SK-N-SH (cell line): Measurements from ENCODE around the gene ROS1. TPM values are rescaled to one million over a fixed set of nuclear protein-coding genes. Genes with fewer than 3 reads are reported as not detected.

Experiments
- CTCF ChIA-PET: fragments of 300-600, 350-600 bp; formaldehyde crosslinking; extraction: SDS; loops from one replicate; lab custom pipeline; 2021; lab: Yijun Ruan, JAX
- POLR2A ChIA-PET: fragments of 350-600 bp; sonication (Branson Sonifier 250); formaldehyde crosslinking; extraction: SDS; loops from one replicate; lab custom pipeline; 2020; ENCODE audit warnings: antibody characterized with exemption, inconsistent platforms; lab: Yijun Ruan, JAX
- DNase-seq: peaks from one replicate; pipeline ENCODE4 v3.0.0; 2012
- H2AFZ ChIP-seq: fragments of 200-600 bp; sonication (generic); 2 replicates; pipeline ENCODE4 v1.8.1; 2016; ENCODE audit warnings: antibody characterized with exemption, mild to moderate bottlenecking, low read depth
- H3F3A ChIP-seq: fragments of 200-600 bp; sonication (generic); replicated peaks from 2 replicates; pipeline ENCODE3; 2016; ENCODE audit warnings: antibody characterized with exemption, mild to moderate bottlenecking; ENCODE audit not compliant: insufficient read depth
- H3K27ac ChIP-seq, 2 experiments: fragments of 200-500 bp in 1 of 2; fragments of 200-600 bp in 1 of 2; sonication (Bioruptor generic) in 1 of 2; sonication (generic), shearing (Covaris generic) in 1 of 2; 2 replicates each; pipeline versions ENCODE4 v1.5.1 to v1.6.1; 2014 to 2016; ENCODE audit warnings: low read depth in 2 of 2, inconsistent platforms in 1 of 2, low read length in 1 of 2, mild to moderate bottlenecking in 1 of 2, mixed read lengths in 1 of 2
- H3K27me3 ChIP-seq: fragments of 200-600 bp; sonication (generic), shearing (Covaris generic); 2 replicates; pipeline ENCODE4 v1.6.1; 2016; ENCODE audit warnings: mixed run types; ENCODE audit not compliant: insufficient read depth
- H3K36me3 ChIP-seq, 2 experiments: fragments of 200-500 bp in 1 of 2; fragments of 200-600 bp in 1 of 2; sonication (Bioruptor generic) in 1 of 2; sonication (generic) in 1 of 2; replicated peaks in 1 of 2; 2 replicates each; pipeline versions ENCODE3 to v1.5.1; 2014 to 2016; ENCODE audit warnings: low read length in 1 of 2, mild to moderate bottlenecking in 1 of 2; ENCODE audit not compliant: insufficient read depth in 2 of 2, control insufficient read depth in 1 of 2
- H3K4me1 ChIP-seq, 2 experiments: fragments of 200-500 bp in 1 of 2; fragments of 200-600 bp in 1 of 2; sonication (Bioruptor generic) in 1 of 2; sonication (generic), shearing (Covaris generic) in 1 of 2; 2 replicates each; pipeline versions ENCODE4 v1.5.1 to v1.6.1; 2014 to 2016; ENCODE audit warnings: low read depth in 1 of 2, low read length in 1 of 2, mixed run types in 1 of 2; ENCODE audit not compliant: insufficient read depth in 2 of 2, control insufficient read depth in 1 of 2
- H3K4me2 ChIP-seq: fragments of 200-600 bp; sonication (generic), shearing (Covaris generic); 2 replicates; pipeline ENCODE4 v1.6.1; 2017; ENCODE audit warnings: mixed run types
- H3K4me3 ChIP-seq, 2 experiments: fragments of 200-500 bp in 1 of 2; fragments of 200-600 bp in 1 of 2; sonication (Bioruptor generic) in 1 of 2; sonication (generic), shearing (Covaris generic) in 1 of 2; 2 replicates each; pipeline versions ENCODE4 v1.5.1 to v1.8.1; 2014 to 2016; ENCODE audit warnings: low read depth in 2 of 2, inconsistent platforms in 1 of 2, low read length in 1 of 2, mild to moderate bottlenecking in 1 of 2, mixed read lengths in 1 of 2, moderate library complexity in 1 of 2
- H3K79me2 ChIP-seq: fragments of 200-600 bp; sonication (generic); 2 replicates; pipeline ENCODE4 v1.8.1; 2017; ENCODE audit warnings: mild to moderate bottlenecking; ENCODE audit not compliant: insufficient read depth
- H3K9ac ChIP-seq: fragments of 200-600 bp; sonication (generic); 2 replicates; pipeline ENCODE4 v1.6.1; 2017; ENCODE audit warnings: mixed run types
- H3K9me2 ChIP-seq: fragments of 200-600 bp; sonication (generic); 2 replicates; pipeline ENCODE4 v1.6.1; 2017; ENCODE audit warnings: mixed run types
- H3K9me3 ChIP-seq: fragments of 200-600 bp; sonication (generic); 2 replicates; pipeline ENCODE4 v1.6.1; 2017; ENCODE audit warnings: mixed run types, mild to moderate bottlenecking, moderate library complexity
- H4K20me1 ChIP-seq: fragments of 200-600 bp; sonication (generic); 2 replicates; pipeline ENCODE4 v1.6.1; 2017; ENCODE audit warnings: mild to moderate bottlenecking, mixed run types; ENCODE audit not compliant: insufficient read depth
- CTCF ChIP-seq: fragments of 200-600 bp; sonication (generic); IDR thresholded peaks from 2 replicates; pipeline ENCODE4 v1.6.1; 2017; ENCODE audit warnings: antibody characterized with exemption, mild to moderate bottlenecking, moderate library complexity
- EP300 ChIP-seq, 2 experiments: IDR thresholded peaks; 2 replicates each; pipeline versions ENCODE4 v1.4.0 to v1.6.1; 2012; ENCODE audit warnings: borderline replicate concordance in 1 of 2, low read depth in 1 of 2, low read length in 1 of 2
- EZH2phosphoT487 ChIP-seq: fragments of 200-600 bp; sonication (generic); IDR thresholded peaks from 2 replicates; pipeline ENCODE4 v1.6.1; 2017; ENCODE audit warnings: low read depth, mixed run types, mild to moderate bottlenecking, antibody characterized with exemption, moderate library complexity, borderline replicate concordance
- FOSL2 ChIP-seq: IDR thresholded peaks from 2 replicates; pipeline ENCODE4 v1.4.0; 2012; ENCODE audit warnings: low read depth, mild to moderate bottlenecking, moderate library complexity, borderline replicate concordance
- FOXM1 ChIP-seq: IDR thresholded peaks from 2 replicates; pipeline ENCODE4 v1.4.0; 2012; ENCODE audit warnings: low read depth, mild to moderate bottlenecking
- GATA2 ChIP-seq: sonication (generic); formaldehyde crosslinking; IDR thresholded peaks from 2 replicates; pipeline ENCODE4 v1.5.0; 2020; ENCODE audit warnings: mild to moderate bottlenecking, missing genetic modification reagents
- IRF3 ChIP-seq: fragments of 150-350 bp; IDR thresholded peaks from 2 replicates; pipeline ENCODE4 v1.6.1; 2016; ENCODE audit warnings: mild to moderate bottlenecking, low read depth, low read length
- JUND ChIP-seq: IDR thresholded peaks from 2 replicates; pipeline ENCODE4 v1.4.0; 2012
- REST ChIP-seq: IDR thresholded peaks from 2 replicates; pipeline ENCODE4 v1.6.1; 2012; ENCODE audit warnings: mild to moderate bottlenecking, low read depth, low read length, moderate library complexity
- RXRA ChIP-seq: IDR thresholded peaks from 2 replicates; pipeline ENCODE4 v1.4.0; 2012; ENCODE audit warnings: low read depth, mild to moderate bottlenecking, borderline replicate concordance
- SIN3A ChIP-seq: IDR thresholded peaks from 2 replicates; pipeline ENCODE4 v1.6.1; 2012; ENCODE audit warnings: low read depth, mild to moderate bottlenecking, low read length, moderate library complexity, borderline replicate concordance
- SMC3 ChIP-seq: IDR thresholded peaks from 2 replicates; pipeline ENCODE4 v1.6.1; 2012; ENCODE audit warnings: low read depth, low read length, improper control_type of control experiment
- TEAD4 ChIP-seq: IDR thresholded peaks from 2 replicates; pipeline ENCODE4 v1.4.0; 2012; ENCODE audit warnings: mild to moderate bottlenecking, borderline replicate concordance; ENCODE audit not compliant: insufficient read depth
- USF1 ChIP-seq: IDR thresholded peaks from 2 replicates; pipeline ENCODE4 v1.4.0; 2012; ENCODE audit warnings: low read depth, borderline replicate concordance
- YY1 ChIP-seq: IDR thresholded peaks from 2 replicates; pipeline ENCODE4 v1.4.0; 2012; ENCODE audit warnings: low read depth, mild to moderate bottlenecking
- ZBTB33 ChIP-seq: IDR thresholded peaks from 2 replicates; pipeline ENCODE4 v1.4.0; 2012; ENCODE audit warnings: low read depth, borderline replicate concordance
- WGBS: methylation state at CpG from one replicate; pipeline ENCODE4 v1.1.6; 2017; ENCODE audit warnings: low lambda C conversion rate; 5-methylcytosine and 5-hydroxymethylcytosine counted together
- polyA plus RNA-seq, 3 experiments: library from polyadenylated mRNA; depleted of rRNA; stranded (reverse); fragments of >200 nt; gene quantifications; 2 replicates each; pipeline ENCODE4 v1.2.3, GENCODE V29; 2012

The ROS1 gene
- polyA plus RNA-seq, 1 of the 3 experiments (the other 2 are of a cell fraction) = 1.8 TPM

- TF ChIP-seq REST (no peak), TEAD4 (no peak), ZBTB33 (no peak)
Observed at GRCh38 chr6:117396228-117396627, 29.5 kb downstream of the ROS1 start (continued).

GRCh38 chr6:117395164-117395563, 30.6 kb downstream of the ROS1 start:
- Histone ChIP-seq H3K9me3 (no peaks in the 10 kb centered on the region), H3K79me2 (no peaks in the 10 kb centered on the region), H3K27me3 (no peaks in the 10 kb centered on the region), H3K9me2 (no peaks in the 10 kb centered on the region), H3K9ac (no peak overlapping the region), H3K4me1 (no peaks in the 10 kb centered on the region), H3F3A (no peaks in the 10 kb centered on the region), H3K27ac (no peak overlapping the region), H2AFZ (no peak overlapping the region), H3K36me3 (no peaks in the 10 kb centered on the region), H3K4me3 (no peak overlapping the region), H4K20me1 (no peaks in the 10 kb centered on the region), H3K4me2 (no peak overlapping the region)
- 28% methylated on average over 1 of the region's 1 CpG for WGBS
- ChIA-PET CTCF (no interaction called here), POLR2A (no interaction called here)
- DNase-seq = no peak
- TF ChIP-seq CTCF = no peak
- TF ChIP-seq EZH2phosphoT487 = no peak
- no peak for TF ChIP-seq REST
- no peak for TF ChIP-seq YY1
- no peak for TF ChIP-seq FOSL2
- TF ChIP-seq FOXM1 = no peak
- TF ChIP-seq IRF3 = no peak
- no peak for TF ChIP-seq SMC3
- TF ChIP-seq JUND = no peak
- no peak for TF ChIP-seq GATA2
- no peak for TF ChIP-seq SIN3A
- TF ChIP-seq USF1 = no peak
- no peak for TF ChIP-seq EP300 (IDR thresholded peaks at IDR 0.05; ENCODE audit: borderline replicate concordance in 1 of 2, low read depth in 1 of 2, low read length in 1 of 2)
- TF ChIP-seq RXRA = no peak
